ENCODE results near the gene ZNF575.
A peak's percentile ranks its signal among the peaks of the same experiment; 100 is the strongest.

ZNF575 gene

DNA sequence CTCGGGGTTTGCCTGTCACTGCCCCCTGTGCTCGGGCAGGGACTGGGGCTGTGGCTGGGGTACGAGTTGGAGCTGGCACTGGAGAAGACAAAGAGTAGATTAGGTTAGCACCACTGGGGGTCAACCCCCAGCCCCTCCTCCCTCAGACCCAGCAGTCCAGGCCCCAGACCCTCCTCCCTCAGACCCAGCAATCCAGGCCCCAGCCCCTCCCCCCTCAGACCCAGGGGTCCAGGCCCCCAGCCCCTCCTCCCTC lies 19.1 kb downstream of the ZNF575 start:
- H3K4me1 ChIP-seq = no peaks in the 10 kb centered on the region
- H3K9ac ChIP-seq = no peak overlapping the region
- H3K27me3 ChIP-seq (ENCODE audit: control insufficient read depth, insufficient read depth, low read length) = no peaks in the 10 kb centered on the region
- no peaks in the 10 kb centered on the region for H3K36me3 ChIP-seq (ENCODE audit: control insufficient read depth, insufficient read depth, low read length)
- peaks cover 7% of the 10 kb centered on the region for H3K79me2 ChIP-seq
- H2AFZ ChIP-seq = no peak overlapping the region
- no peaks in the 10 kb centered on the region for H3K9me3 ChIP-seq (ENCODE audit: control insufficient read depth, low read length)
- H3K27ac ChIP-seq = no peak overlapping the region
- no peak overlapping the region for H3K4me3 ChIP-seq (ENCODE audit: low read depth, low read length)
- H3K4me2 ChIP-seq (ENCODE audit: low read length) = no peak overlapping the region
- TF ChIP-seq, protein P1, sequence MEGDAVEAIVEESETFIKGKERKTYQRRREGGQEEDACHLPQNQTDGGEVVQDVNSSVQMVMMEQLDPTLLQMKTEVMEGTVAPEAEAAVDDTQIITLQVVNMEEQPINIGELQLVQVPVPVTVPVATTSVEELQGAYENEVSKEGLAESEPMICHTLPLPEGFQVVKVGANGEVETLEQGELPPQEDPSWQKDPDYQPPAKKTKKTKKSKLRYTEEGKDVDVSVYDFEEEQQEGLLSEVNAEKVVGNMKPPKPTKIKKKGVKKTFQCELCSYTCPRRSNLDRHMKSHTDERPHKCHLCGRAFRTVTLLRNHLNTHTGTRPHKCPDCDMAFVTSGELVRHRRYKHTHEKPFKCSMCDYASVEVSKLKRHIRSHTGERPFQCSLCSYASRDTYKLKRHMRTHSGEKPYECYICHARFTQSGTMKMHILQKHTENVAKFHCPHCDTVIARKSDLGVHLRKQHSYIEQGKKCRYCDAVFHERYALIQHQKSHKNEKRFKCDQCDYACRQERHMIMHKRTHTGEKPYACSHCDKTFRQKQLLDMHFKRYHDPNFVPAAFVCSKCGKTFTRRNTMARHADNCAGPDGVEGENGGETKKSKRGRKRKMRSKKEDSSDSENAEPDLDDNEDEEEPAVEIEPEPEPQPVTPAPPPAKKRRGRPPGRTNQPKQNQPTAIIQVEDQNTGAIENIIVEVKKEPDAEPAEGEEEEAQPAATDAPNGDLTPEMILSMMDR (IDR thresholded peaks at IDR 0.05) = no peak

DNA sequence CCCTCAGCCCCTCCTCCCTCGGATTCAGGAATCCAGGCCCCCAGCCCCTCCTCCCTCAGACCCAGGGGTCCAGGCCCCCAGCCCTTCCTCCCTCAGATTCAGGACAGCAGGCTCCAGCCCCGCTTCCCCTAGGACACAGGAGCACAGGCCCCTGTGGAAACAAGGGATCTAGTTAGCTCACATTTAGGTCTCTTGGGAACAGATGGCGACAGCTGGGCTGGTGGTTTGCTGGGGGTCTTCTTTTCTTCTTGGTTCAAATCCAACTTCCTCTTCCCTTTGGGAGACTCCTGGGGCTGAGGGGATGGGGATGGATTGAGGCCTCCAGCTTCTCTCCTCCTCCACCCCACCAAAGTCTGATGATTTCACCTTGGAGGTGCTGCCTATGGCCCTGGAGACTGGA lies 19.6 kb downstream of the ZNF575 start:
- Histone ChIP-seq H3K27ac (no peak overlapping the region), H2AFZ (no peak overlapping the region), H3K79me2 (peaks cover 7% of the 10 kb centered on the region), H3K9me3 (ENCODE audit: control insufficient read depth, low read length) (no peaks in the 10 kb centered on the region), H3K4me1 (no peaks in the 10 kb centered on the region), H3K9ac (no peak overlapping the region), H3K4me3 (ENCODE audit: low read depth, low read length) (no peak overlapping the region), H3K4me2 (ENCODE audit: low read length) (no peak overlapping the region), H3K36me3 (ENCODE audit: control insufficient read depth, insufficient read depth, low read length) (no peaks in the 10 kb centered on the region), H3K27me3 (ENCODE audit: control insufficient read depth, insufficient read depth, low read length) (no peaks in the 10 kb centered on the region)
- TF ChIP-seq, protein P1 (IDR thresholded peaks at IDR 0.05) = no peak

DNA sequence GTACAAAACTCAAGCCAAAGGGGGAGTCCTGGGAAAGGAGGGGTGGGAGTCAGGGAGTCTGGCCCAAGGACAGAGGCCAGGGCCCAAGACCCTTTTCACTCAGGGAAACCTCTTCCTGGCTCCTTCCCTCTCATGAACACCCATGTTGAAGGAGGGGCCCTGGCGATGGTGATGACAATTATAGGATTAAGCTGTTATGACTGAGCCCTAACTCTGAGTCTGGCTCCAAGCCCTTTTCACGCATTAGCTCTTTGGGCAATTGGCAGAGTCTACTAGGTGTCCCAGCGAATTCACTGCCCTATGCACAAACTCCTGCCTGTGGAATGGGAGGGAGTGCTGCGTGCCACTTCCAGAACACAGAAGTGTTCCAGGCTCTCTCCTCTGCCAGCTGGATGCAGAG lies 20.7 kb downstream of the ZNF575 start:
- H3K4me2 ChIP-seq (ENCODE audit: low read length) = no peak overlapping the region
- no peaks in the 10 kb centered on the region for H3K27me3 ChIP-seq (ENCODE audit: control insufficient read depth, insufficient read depth, low read length)
- no peak overlapping the region for H2AFZ ChIP-seq
- peaks cover 7% of the 10 kb centered on the region for H3K79me2 ChIP-seq
- H3K9me3 ChIP-seq (ENCODE audit: control insufficient read depth, low read length) = no peaks in the 10 kb centered on the region
- no peak overlapping the region for H3K4me3 ChIP-seq (ENCODE audit: low read depth, low read length)
- H3K9ac ChIP-seq = no peak overlapping the region
- H3K27ac ChIP-seq = no peak overlapping the region
- H3K4me1 ChIP-seq = no peaks in the 10 kb centered on the region
- TF ChIP-seq, protein P1 (IDR thresholded peaks at IDR 0.05) = no peak
- H3K36me3 ChIP-seq (ENCODE audit: control insufficient read depth, insufficient read depth, low read length) = no peaks in the 10 kb centered on the region

DNA sequence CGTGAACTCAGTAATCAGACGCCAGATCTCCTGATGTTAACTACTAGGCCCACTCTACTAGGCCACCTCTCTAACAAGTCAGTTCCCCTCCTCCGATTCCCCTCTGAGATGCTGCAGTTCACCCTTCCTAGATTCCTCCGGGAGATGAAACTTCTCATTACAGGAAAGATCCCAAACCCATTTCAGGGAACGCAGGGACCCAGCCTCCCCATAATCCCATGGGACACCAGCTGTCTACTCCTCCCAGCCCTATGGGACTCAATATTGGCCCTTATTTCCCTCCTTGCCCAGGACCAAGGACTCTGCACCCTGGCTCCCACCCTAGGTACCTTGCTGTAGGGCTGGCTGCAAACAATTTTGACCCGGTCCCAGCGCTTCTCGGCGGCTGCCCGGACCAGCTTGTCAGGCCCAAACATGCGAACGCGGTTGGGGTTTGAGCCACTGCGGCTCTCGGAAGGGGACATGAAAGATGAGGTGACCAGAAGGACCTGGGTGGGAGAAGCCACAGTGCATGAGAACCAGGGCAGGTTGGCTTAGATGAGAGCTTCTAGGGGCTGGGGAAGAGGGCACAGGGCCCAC lies 21.4 kb downstream of the ZNF575 start:
- Histone ChIP-seq H3K36me3 (ENCODE audit: control insufficient read depth, insufficient read depth, low read length) (no peaks in the 10 kb centered on the region), H2AFZ (no peak overlapping the region), H3K79me2 (peaks cover 7% of the 10 kb centered on the region), H3K9ac (no peak overlapping the region), H3K4me2 (ENCODE audit: low read length) (no peak overlapping the region), H3K27ac (no peak overlapping the region), H3K27me3 (ENCODE audit: control insufficient read depth, insufficient read depth, low read length) (no peaks in the 10 kb centered on the region), H3K4me1 (no peaks in the 10 kb centered on the region), H3K4me3 (ENCODE audit: low read depth, low read length) (no peak overlapping the region), H3K9me3 (ENCODE audit: control insufficient read depth, low read length) (no peaks in the 10 kb centered on the region)
- TF ChIP-seq, protein P1 (IDR thresholded peaks at IDR 0.05) = no peak

DNA sequence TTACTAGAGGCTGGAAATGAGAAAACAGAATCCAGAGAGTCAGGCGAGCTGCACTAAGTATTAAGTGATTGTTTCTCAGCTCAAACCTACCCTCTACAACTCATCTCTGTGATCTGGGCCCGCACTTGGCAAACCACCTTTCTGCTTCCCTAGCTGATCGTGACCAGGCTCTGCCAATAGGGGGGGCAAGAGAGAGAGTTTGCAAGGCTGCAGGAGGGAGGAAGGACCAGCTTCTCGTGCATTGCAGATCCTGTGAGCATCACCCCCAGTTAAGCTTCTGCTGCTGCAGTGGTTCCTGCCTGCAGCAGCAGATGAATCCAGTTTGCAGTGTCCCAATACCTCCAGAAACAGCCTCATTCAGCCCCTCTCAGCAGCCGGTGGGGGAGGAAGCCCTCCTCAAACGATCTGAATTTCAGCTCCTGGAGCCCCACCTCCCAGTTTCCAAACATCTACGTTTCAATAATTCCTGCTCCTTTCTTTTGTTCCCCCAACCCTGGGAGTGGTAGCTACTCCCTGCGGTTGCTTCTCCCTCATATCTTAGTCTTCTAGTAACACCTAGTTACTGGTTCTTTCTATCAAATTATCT lies 22.3 kb downstream of the ZNF575 start:
- Histone ChIP-seq H3K9me3 (ENCODE audit: control insufficient read depth, low read length) (no peaks in the 10 kb centered on the region), H3K27me3 (ENCODE audit: control insufficient read depth, insufficient read depth, low read length) (no peaks in the 10 kb centered on the region), H3K36me3 (ENCODE audit: control insufficient read depth, insufficient read depth, low read length) (no peaks in the 10 kb centered on the region), H2AFZ (no peak overlapping the region), H3K4me3 (ENCODE audit: low read depth, low read length) (no peak overlapping the region), H3K4me2 (ENCODE audit: low read length) (no peak overlapping the region), H3K9ac (no peak overlapping the region), H3K27ac (no peak overlapping the region), H3K79me2 (peaks cover 7% of the 10 kb centered on the region), H3K4me1 (no peaks in the 10 kb centered on the region)
- TF ChIP-seq, protein P1 (IDR thresholded peaks at IDR 0.05) = peak; percentile 64
